MG63 (cell line): ENCODE results near the gene NACC1. TPM values are rescaled to one million over a fixed set of nuclear protein-coding genes. Genes with fewer than 3 reads are reported as not detected.
"Not testable (repeated sequence)": the region's sequence is repeated elsewhere in the genome, so short reads cannot be mapped to it uniquely, and the experiment has no call there.

Source experiments
- DNase-seq: peaks from one replicate; pipeline ENCODE4 v3.0.0-alpha.2; 2020
- H3K27me3 ChIP-seq: fragments of 250-450 bp; sonication (Bioruptor Pico); 2 replicates; pipeline ENCODE4 v1.5.1; 2020; ENCODE audit warnings: mild to moderate bottlenecking, moderate library complexity
- H3K36me3 ChIP-seq: fragments of 250-450 bp; sonication (Bioruptor Pico); 2 replicates; pipeline ENCODE4 v1.5.1; 2020; ENCODE audit warnings: mild to moderate bottlenecking, moderate library complexity
- H3K4me3 ChIP-seq: fragments of 250-450 bp; sonication (Bioruptor Pico); 2 replicates; pipeline ENCODE4 v1.5.1; 2020; ENCODE audit warnings: mild to moderate bottlenecking, moderate library complexity
- H3K9me3 ChIP-seq: fragments of 250-450 bp; sonication (Bioruptor Pico); 2 replicates; pipeline ENCODE4 v1.5.1; 2020; ENCODE audit warnings: mild to moderate bottlenecking, moderate library complexity
- total RNA-seq: library from RNA; depleted of rRNA; stranded (reverse); fragments of >200 nt; shearing (Covaris generic); gene quantifications from 2 replicates; pipeline ENCODE4 v1.2.3, GENCODE V29; 2014; ENCODE audit warnings: low replicate concordance

NACC1 gene
- total RNA-seq, 1 experiment from 2014 or later: 96.4 TPM

DNA sequence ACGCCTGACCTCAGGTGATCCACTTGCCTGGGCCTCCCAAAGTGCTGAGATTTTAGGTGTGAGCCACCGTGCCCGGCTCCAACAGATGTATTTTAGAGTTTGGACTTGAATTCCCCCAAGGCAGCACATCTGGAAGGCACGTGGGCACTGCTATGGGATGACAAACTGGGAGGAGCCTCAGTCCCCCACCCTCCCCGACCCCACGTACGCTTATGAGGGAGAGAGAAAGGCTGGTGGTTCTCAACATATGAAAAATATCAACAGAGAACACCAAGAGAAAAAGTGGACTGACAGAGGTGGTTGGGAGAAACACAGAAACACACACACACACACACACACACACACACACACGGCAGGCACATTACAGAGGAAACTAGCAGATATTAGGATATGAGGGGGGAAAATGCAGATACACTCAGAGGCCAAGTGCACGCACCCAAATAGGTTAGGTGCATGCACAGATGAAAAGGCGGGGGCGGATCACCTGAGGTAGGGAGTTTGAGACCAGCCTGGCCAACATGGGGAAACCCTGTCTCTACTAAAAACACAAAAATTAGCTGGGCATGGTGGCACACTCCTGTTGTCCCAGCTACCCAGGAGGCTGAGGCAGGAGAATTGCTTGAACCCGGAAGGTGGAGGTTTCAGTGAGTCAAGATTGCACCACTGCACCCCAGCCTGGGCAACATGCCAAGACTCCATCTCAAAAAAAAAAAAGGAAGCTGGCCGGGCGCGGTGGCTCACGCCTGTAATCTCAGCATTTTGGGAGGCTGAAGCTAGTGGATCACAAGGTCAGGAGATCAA lies 28.9 kb downstream of the NACC1 start:
- no peaks in the 10 kb centered on the region for H3K27me3 ChIP-seq
- no peaks in the 10 kb centered on the region for H3K9me3 ChIP-seq
- no peak overlapping the region for H3K4me3 ChIP-seq
- DNase-seq: no peak
- H3K36me3 ChIP-seq: peaks cover 48% of the 10 kb centered on the region

DNA sequence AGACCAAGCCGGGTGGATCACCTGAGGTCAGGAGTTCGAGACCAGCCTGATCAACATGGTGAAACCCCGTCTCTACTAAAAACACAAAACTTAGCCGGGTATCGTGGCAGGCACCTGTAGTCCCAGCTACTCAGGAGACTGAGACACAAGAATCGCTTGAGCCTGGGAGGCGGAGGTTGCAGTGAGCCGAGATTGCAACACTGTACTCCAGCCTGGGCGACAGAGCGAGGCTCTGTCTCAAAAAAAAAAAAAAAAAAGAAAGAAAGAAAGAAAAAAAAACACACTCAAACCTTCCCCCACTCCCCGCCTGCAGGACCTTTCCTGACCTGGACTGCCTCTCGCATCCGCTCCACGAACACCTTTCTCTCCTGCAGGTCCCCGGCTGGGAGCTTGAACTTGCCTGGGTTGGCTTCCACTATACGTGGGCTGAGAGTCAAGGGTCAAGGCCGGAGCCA lies 31.1 kb downstream of the NACC1 start:
- H3K27me3 ChIP-seq, H3K9me3 ChIP-seq, DNase-seq: not testable (repeated sequence)
- Histone ChIP-seq H3K36me3 (peaks cover 52% of the 10 kb centered on the region), H3K4me3 (peak overlapping the region; percentile 92)

GRCh38 chr19:13149628-13150186 lies 31.6 kb downstream of the NACC1 start:
- DNase-seq: peak; percentile 85
- H3K36me3 ChIP-seq: peaks cover 52% of the 10 kb centered on the region
- no peaks in the 10 kb centered on the region for H3K9me3 ChIP-seq
- peak overlapping the region; percentile 92 for H3K4me3 ChIP-seq
- no peaks in the 10 kb centered on the region for H3K27me3 ChIP-seq

- peaks cover 52% of the 10 kb centered on the region for H3K36me3 ChIP-seq
- peak within 1 kb of the TSS; percentile 92 for H3K4me3 ChIP-seq
- H3K9me3 ChIP-seq: no peaks in the 10 kb centered on the region
- peak; percentile 100 for DNase-seq
- H3K27me3 ChIP-seq: no peaks in the 10 kb centered on the region
Observed at GRCh38 chr19:13150187-13150930, 32.3 kb downstream of the NACC1 start, which contains the start of the genes IER2 and STX10. Gene IER2 (plus strand): TSS chr19:13150411. CDS start chr19:13153187, 2,776 bp downstream. Gene STX10 (minus strand): TSS chr19:13150375. CDS start chr19:13150173, 202 bp downstream.

DNA sequence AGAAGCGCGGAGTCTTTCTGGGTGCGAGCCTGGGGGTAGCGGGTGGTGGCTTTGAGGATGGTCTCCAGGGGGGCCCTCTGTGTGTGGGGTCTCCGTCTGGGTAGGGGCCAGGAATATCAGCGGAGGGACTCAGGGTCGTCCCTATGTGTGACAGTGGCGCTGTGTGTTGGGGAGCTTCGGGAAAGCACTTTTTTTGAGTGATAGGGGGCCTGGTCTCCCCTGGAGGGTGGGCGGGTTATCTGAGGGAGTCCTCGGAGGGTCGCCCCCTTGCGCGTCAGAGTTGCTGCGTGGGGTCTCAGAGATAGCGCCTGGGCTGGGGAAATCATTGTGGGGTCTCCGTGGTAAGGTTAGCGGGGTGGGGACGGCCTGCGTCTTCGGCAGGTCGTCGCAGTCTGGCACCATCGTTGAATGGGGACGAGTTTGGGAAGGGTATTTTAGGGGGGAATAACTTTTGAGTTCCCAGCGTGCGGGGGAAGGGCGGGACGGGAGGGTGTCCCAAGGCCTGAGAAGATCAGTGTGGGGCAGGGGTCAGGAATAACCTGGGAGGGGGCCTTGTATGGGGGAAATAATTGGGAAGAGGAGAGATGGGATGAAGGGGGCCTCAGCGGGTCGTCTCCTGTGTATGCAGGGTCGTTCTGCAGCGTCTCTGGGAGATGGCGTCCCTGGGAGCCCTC lies 33.0 kb downstream of the NACC1 start:
- H3K9me3 ChIP-seq: no peaks in the 10 kb centered on the region
- DNase-seq: no peak
- H3K4me3 ChIP-seq: peak overlapping the region; percentile 92
- H3K36me3 ChIP-seq: peaks cover 54% of the 10 kb centered on the region
- H3K27me3 ChIP-seq: no peaks in the 10 kb centered on the region

DNA sequence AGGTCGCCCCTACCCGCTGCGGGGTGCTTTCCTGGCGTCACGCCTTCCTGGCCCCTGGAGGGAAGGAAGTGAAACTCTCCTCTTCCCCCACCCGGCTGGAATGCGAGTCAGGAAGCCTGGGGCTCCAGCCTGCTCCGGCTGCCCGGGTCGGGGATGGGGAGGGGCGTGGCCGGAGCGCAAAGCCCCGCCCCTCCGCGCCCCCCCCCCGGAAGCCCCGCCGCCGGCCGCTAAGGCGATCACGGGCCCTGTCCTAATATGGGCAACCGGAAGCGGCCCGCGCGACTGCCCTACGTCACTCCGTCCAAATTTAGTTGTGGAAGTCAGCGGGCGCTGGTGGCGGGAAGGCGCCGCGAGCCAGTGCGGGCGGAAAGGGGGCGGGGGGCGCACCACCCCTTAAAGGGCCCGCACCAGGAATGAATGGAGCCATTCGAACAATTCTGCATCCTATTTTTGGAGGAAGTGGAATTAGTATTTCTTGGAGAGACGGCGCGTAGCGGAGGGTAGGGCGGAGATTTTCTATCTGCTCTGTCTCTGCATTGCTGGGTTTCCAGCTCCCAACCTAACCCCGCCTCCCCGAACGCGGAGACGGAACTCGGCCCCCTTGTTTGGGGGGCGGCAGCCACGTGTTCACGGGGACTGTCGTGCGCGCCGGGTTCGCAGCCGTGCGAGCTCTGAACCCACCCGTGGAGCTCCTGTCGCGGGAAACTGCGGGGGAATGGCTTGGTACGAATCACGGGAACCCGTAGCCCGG lies 33.7 kb downstream of the NACC1 start:
- peak overlapping the region; percentile 92 for H3K4me3 ChIP-seq
- no peaks in the 10 kb centered on the region for H3K27me3 ChIP-seq
- peaks cover 53% of the 10 kb centered on the region for H3K36me3 ChIP-seq
- H3K9me3 ChIP-seq: no peaks in the 10 kb centered on the region
- DNase-seq: peak; percentile 100

GRCh38 chr19:13152356-13152973 lies 34.4 kb downstream of the NACC1 start:
- H3K4me3 ChIP-seq: peak overlapping the region; percentile 92
- DNase-seq: no peak
- no peaks in the 10 kb centered on the region for H3K27me3 ChIP-seq
- H3K9me3 ChIP-seq: no peaks in the 10 kb centered on the region
- peaks cover 46% of the 10 kb centered on the region for H3K36me3 ChIP-seq

GRCh38 chr19:13152974-13153568 lies 35.0 kb downstream of the NACC1 start:
- DNase-seq: peak; percentile 99
- Histone ChIP-seq H3K36me3 (peaks cover 45% of the 10 kb centered on the region), H3K4me3 (peak overlapping the region; percentile 92), H3K27me3 (no peaks in the 10 kb centered on the region), H3K9me3 (no peaks in the 10 kb centered on the region)

GRCh38 chr19:13153569-13154240 lies 35.6 kb downstream of the NACC1 start:
- Histone ChIP-seq H3K27me3 (no peaks in the 10 kb centered on the region), H3K36me3 (peaks cover 45% of the 10 kb centered on the region), H3K9me3 (no peaks in the 10 kb centered on the region), H3K4me3 (peak overlapping the region; percentile 92)
- peak; percentile 76 for DNase-seq

DNA sequence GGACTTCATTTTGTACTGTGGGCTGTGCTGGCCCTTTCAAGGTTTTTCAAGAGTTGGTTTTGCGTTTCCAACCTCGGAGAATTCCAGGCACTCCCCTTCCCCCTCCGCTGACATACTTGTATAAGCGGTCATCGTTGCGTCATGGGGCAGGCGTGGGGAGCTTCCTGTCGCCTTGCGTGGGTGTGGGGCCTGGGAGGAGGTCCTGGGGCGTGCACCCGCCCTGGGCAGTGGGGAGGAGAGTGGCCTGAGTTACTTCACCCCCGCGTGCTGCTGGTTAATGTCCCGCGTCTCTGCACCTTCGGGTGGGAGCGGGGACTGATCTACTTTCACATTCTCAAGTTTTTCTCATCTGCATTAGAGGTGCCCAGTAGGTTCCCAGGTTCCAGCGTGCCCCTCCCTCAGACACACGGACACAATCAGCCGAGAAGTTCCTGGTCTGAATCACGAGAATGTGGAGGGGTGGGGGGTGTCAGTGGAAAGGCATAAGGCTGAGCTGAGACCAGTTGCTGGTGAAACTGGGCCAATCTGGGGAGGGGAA lies 36.2 kb downstream of the NACC1 start:
- peak; percentile 99 for DNase-seq
- Histone ChIP-seq H3K9me3 (no peaks in the 10 kb centered on the region), H3K4me3 (peak overlapping the region; percentile 92), H3K27me3 (no peaks in the 10 kb centered on the region), H3K36me3 (peaks cover 45% of the 10 kb centered on the region)

GRCh38 chr19:13154911-13155471 lies 36.9 kb downstream of the NACC1 start:
- peak overlapping the region; percentile 92 for H3K4me3 ChIP-seq
- H3K27me3 ChIP-seq: no peaks in the 10 kb centered on the region
- H3K9me3 ChIP-seq: no peaks in the 10 kb centered on the region
- H3K36me3 ChIP-seq: peaks cover 45% of the 10 kb centered on the region
- DNase-seq: peak; percentile 81

- peak; percentile 91 for DNase-seq
- Histone ChIP-seq H3K4me3 (peak overlapping the region; percentile 92), H3K36me3 (peaks cover 41% of the 10 kb centered on the region), H3K9me3 (no peaks in the 10 kb centered on the region), H3K27me3 (no peaks in the 10 kb centered on the region)
Observed at GRCh38 chr19:13155472-13156359, 37.7 kb downstream of the NACC1 start.

- Histone ChIP-seq H3K27me3 (no peaks in the 10 kb centered on the region), H3K36me3 (peaks cover 16% of the 10 kb centered on the region), H3K4me3 (no peak overlapping the region), H3K9me3 (no peaks in the 10 kb centered on the region)
- no peak for DNase-seq
Observed at GRCh38 chr19:13159713-13160112, 41.6 kb downstream of the NACC1 start.
